Activated CD8-positive, alpha-beta memory T cell treated with anti-CD3 and anti-CD28 coated beads for 36 hours (primary cell): ENCODE measurements around the gene IQGAP3. TPM values are rescaled to one million over a fixed set of nuclear protein-coding genes. Genes with fewer than 3 reads are reported as not detected.

Experiments
- CTCF ChIA-PET: fragments of 350-600 bp; sonication (Branson Sonifier 250); formaldehyde crosslinking; loops from one replicate; lab custom pipeline; 2021; ENCODE audit warnings: antibody characterized with exemption; lab: Charles Lee
- POLR2A ChIA-PET: fragments of 350-600 bp; sonication (Branson Sonifier 250); formaldehyde crosslinking; loops from one replicate; lab custom pipeline; 2021; ENCODE audit warnings: antibody characterized with exemption; lab: Charles Lee
- total RNA-seq, 2 experiments: library from RNA; stranded (reverse); gene quantifications; one replicate each; pipeline ENCODE4 v1.2.3, GENCODE V29; 2021

IQGAP3 gene
- total RNA-seq, 2 experiments from 2014 or later: 8.6 to 9.3 TPM

DNA sequence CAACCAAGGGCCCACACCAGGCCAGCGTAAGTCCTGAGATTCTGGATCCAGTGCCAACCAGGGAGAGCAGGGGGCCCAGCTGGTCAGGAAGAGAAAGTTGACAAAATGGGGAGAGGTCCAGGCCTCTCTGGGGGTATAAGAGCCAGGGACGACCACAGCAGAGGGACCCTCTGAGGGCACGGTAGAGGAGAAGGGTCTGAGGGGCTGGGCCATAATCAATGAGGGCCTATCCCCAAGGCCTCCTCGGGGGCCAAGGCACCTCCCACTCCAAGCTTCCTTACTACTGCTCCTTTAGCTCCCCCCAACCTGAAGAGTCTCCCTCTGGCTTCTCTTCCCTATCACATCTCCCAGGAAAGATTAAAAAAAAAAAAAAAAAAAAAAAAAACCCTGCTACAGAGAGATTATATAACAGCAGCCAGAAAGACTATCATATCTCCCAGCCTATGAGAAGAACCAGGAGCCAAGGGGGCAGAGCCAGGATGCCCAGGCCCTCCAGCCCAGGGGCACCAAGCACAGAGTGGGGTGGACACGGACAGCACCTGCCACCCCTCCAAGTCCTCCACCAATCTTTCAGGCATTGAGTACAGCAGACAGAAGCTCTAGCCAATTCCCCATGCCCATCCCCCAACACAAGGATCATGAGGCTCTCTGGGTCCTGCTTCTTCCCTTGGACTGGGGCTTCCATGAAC is 74.5 kb downstream of the IQGAP3 start:
- ChIA-PET CTCF (interaction anchor here (0.7 to 17.9 kb wide), 3 partner anchors 13 to 258 kb away, joined by 3 to 302 read pairs (median 5); partner anchors contain the start of genes ISG20L2 and METTL25B), POLR2A (interaction anchor here (0.9 to 4.4 kb wide), 3 partner anchors 12 to 18 kb away, joined by 3 to 19 read pairs (median 4); no protein-coding TSS in a partner anchor)

DNA sequence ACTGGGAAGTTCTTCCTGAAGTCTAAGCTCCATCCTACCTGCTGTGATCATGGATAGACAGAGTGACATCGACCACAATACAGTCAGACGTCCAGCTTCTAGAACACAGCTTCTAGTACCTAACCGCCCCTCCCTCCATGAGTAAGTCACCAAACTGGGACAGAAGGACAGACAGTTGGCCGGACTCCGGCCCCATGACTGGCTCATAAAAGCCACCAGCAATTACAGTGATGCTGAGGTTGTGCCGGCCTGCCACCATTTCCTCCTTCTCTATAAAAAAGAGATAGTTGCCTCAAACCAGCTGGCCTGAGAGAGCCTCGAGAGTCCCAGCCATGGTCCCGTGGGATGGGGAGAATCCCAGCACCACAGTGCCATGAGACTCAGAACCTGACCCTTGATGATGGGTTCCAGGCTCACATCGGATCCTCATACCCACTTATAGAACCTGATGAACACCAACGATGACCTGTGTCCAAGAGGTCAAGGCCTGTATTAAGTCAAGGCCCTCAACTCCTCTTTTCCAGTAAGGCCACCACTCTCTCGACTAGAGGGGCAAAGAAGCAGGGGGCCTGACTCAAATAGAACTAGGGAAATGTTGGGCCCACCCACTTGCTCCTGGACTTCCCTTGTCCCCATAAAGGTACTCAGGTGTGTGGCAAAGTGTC is 75.2 kb downstream of the IQGAP3 start:
- CTCF ChIA-PET: interaction anchor here (0.6 to 17.9 kb wide), 5 partner anchors 12 to 259 kb away, joined by 3 to 302 read pairs (median 3); partner anchors contain the start of genes ISG20L2 and METTL25B
- POLR2A ChIA-PET: interaction anchor here (0.9 to 4.4 kb wide), 2 partner anchors 16 to 231 kb away, joined by 5 to 19 read pairs; partner anchors contain the start of genes ISG20L2 and METTL25B

DNA sequence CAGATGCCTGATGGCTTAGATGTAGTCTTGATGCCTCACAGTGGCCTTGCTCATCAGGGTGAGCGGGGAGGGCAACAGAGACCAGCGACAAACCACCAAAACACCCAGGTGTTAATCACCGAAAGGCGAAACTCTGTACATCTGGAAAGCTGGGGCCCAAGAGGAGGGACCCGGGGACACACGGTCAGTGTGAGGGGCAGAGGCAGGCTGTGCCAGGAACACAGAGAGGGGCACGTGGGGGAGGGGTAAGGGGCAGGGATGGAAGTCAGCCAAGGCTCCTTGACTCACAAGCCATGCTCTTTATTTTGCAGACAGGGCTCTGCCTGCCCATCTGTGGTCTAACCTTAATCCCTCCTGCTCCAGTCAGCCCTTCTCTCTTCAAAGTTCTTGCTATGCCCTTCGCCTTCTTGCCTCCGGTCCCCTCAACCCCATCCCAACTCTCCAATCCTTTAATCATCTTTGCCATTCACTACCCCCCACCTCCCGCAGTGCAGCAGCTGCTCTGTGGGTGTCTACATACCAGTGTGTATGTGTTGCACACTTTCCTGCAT is 76.1 kb downstream of the IQGAP3 start:
- ChIA-PET CTCF (interaction anchor here (0.6 to 17.9 kb wide), 6 partner anchors 8 to 390 kb away, joined by 3 to 302 read pairs (median 4); no protein-coding TSS in a partner anchor), POLR2A (interaction anchor here (0.9 kb wide), 1 partner anchor 232 kb away, joined by 5 read pairs; the partner anchor contains the start of genes ISG20L2 and METTL25B)

DNA sequence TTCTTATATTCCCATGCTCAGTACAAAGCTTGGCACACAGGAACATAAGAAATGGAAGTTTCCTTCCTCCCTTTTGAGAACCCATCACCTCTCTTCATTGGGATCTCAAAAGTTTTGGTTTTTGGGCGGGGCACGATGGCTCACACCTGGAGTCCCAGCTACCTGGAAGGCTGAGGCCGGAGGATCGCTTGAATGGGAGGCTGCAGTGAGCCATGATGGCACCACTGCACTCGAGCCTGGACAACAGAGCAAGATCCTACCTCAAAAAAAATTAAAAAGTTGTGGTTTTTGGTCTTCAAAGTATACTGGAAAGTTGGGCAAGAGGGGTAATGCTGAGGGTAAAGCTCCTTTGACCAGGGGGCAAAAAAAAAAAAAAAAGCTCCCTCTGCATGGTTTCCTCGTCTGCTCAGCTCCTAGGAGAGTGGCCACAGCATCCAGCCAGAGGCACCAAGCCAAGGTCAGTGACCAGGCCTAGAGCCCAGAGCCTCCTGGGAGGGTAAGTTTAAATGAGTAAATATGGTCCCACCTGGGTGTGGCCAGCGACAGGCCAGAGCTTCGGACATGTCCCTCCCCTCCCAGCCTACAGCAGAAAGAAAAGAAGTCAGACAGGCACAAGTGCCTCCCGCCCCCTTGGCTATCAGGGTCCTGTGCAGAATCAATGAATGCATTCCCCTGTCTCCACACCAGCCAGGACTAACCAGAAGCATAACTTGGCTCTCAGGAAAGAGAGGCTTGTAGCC is 76.8 kb downstream of the IQGAP3 start:
- ChIA-PET CTCF (interaction anchor here (0.6 to 17.9 kb wide), 5 partner anchors 9 to 390 kb away, joined by 3 to 302 read pairs (median 5); no protein-coding TSS in a partner anchor), POLR2A (no interaction called here)

DNA sequence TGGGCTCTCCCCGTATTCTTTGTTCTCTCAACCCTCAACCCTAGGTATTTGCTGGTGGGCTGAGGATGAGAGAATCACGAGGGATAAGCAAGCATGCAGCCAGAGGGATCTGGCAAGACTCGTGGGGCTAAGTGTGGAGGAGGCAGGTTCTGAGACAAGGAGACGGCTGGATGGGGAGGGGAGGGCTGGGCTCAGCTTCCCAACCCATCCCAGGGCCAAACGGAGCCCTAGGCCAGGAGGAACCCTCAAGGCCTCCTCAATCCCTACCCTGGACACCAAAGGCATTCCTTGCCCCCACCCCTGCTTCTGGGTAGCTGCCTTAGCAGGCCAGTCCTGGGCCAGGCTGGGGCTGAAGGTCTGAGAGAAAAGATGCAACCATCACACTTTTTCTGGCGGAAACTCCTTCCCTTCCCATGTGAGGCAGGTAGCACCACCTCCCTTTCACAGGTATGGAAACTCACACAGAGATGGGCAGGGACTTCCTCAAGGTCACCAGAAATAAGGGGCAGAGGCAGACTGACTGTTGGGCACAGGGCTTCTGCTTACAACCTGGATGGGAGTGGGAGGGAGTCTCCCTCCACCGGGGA is 78.0 kb downstream of the IQGAP3 start:
- CTCF ChIA-PET: interaction anchor here (17.9 kb wide), 1 partner anchor 9 kb away, joined by 302 read pairs; no protein-coding TSS in a partner anchor
- POLR2A ChIA-PET: no interaction called here

DNA sequence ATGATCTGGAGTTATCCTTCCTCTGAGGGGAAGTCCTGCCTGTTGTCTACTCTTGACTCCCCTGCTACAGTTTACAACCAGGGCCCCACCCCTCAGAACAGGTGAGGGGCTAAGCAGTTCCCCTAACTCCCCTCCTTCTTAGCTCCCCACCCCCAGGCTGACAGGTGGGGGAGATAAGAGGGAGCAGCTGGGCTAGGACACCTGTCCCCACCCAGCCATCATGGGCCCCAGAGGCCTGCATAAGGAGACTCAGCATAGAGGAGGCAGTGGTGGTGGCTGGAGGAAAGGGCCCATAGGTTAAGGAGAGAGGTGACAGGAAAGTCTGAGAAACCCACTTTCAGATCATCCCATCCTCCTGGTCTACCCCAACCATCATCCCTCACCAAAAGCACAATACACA is 78.6 kb downstream of the IQGAP3 start:
- CTCF ChIA-PET: interaction anchor here (17.1 to 17.9 kb wide), 2 partner anchors 7 to 8 kb away, joined by 302 read pairs; partner anchors contain the start of gene MEF2D

DNA sequence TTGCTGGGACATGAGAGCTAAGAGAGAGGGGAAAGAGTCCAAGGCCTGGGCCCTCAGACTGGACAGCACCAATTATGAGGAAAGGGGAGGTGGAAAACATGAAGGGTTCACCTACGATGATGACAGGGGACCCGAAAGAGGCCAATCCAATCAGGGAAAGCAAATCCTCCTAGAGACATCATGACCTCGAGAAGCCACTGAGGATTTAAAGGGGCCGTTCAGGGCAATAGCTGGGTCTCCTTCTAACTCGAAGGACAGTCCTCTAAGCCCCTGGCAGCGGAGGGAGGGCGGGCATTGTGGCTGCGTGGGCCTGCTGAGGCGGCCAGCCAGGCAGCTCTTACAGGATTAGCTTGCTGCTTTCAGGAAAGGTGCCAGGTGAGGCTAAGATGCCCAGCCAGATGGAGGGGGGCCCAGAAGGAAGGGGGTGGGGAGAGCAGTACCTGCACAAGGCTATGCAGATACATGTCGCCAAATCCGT is 79.2 kb downstream of the IQGAP3 start:
- POLR2A ChIA-PET: interaction anchor here (0.6 kb wide), 1 partner anchor 237 kb away, joined by 5 read pairs; no protein-coding TSS in a partner anchor
- CTCF ChIA-PET: interaction anchor here (17.1 to 17.9 kb wide), 2 partner anchors 7 to 8 kb away, joined by 302 read pairs; partner anchors contain the start of gene MEF2D

More for the DNA sequence above, 78.6 kb downstream of the IQGAP3 start:
- POLR2A ChIA-PET: no interaction called here

DNA sequence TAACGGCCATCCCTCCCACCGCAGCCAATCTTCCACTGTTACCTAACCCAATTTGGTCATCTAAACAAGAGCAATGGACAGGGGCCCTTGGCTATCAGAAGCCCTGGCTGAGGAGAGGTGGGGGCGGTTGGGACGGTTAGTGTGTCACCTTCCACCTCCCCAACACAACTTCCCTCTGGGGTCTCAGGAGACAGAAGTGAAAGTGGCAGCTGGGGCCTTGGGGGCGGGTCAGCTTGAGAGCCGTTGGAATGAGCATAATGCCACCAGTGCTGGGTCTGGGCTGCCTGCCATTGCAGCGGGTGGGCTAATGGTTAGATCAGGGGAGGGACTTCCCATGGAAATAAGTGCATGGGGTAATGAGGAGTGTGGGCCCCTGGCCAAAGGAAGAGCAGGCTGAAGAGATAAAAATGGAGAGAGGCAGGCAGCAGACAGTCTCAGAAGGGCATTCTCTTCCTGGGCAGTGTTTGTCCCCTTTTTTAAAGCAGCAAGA is 79.7 kb downstream of the IQGAP3 start:
- ChIA-PET CTCF (interaction anchor here (0.6 to 17.9 kb wide), 3 partner anchors 7 to 107 kb away, joined by 3 to 302 read pairs (median 302); partner anchors contain the start of gene MEF2D), POLR2A (interaction anchor here (0.6 kb wide), 1 partner anchor 238 kb away, joined by 5 read pairs; no protein-coding TSS in a partner anchor)

DNA sequence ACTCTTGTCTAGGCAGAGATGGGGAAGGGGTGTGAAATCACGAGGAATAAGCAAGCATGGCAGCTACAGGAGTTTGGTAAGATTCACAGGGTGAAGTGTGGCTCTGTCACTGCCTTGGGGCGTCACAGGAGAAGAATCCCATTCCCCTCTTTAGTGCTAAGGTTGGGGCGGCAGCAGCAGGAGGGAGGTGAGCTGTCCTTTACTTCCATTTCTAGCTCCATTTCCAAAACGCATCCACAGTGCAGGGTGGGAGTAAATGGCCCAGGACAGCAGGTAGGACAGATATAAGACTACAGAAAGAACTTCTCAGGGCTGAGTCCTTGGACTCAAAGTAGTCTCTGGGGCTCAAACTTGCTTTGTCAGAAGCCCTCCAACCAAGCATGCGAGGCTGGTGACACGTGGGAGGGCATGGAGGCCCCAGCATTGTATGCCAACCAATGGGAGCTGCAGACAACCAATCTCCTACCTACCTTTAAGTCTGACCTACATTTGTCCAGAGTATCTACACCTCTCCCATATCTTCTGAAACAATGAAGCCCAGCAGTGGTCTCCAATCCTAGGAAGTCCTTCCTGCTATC is 80.3 kb downstream of the IQGAP3 start:
- POLR2A ChIA-PET: interaction anchor here (0.5 to 4.3 kb wide), 2 partner anchors 9 to 112 kb away, joined by 3 to 54 read pairs; partner anchors contain the start of gene MEF2D
- CTCF ChIA-PET: interaction anchor here (0.6 to 17.9 kb wide), 3 partner anchors 7 to 106 kb away, joined by 3 to 302 read pairs (median 302); partner anchors contain the start of gene MEF2D

DNA sequence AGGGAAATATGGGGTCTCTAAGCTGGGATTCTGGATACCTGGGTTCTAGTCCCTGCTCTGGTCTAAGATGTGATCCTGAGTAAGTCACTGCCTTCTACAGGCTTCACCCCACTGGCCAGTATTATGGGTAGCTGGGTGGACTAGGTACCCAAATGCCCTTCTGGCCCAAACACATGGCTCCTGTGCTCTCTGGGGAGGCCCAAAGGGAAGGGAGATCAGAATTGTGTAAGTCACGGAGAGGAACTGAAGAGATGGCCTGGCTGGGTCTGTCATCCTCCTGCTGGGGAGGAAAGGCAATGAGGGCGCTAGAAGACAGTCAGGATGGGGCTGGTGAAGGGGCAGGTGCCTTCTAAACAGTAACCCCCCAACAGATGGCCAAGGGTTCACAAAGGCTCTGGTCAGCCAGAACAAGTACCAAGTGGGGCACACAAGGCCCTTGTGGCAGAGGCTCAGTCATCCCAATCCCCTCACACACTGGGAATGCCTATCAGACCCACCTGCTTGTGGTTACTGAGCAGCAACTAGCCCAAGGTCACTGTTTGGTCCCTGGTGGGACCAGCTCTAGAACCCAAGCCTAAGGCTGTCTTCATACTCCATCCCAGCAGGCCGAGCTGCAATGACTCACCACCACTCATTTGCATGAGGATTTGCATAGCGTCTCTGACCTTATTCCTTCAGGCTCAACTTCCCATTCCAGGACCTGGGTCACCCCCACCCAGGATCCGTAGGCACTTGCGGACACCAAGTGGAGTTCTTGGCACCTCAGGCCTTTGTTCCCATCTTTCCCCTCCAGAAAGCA is 81.0 kb downstream of the IQGAP3 start:
- ChIA-PET CTCF (interaction anchor here (2.9 to 17.9 kb wide), 3 partner anchors 6 to 10 kb away, joined by 19 to 302 read pairs (median 302); partner anchors contain the start of gene MEF2D), POLR2A (interaction anchor here (0.5 to 4.3 kb wide), 4 partner anchors 9 to 113 kb away, joined by 3 to 54 read pairs (median 10); partner anchors contain the start of gene MEF2D)

DNA sequence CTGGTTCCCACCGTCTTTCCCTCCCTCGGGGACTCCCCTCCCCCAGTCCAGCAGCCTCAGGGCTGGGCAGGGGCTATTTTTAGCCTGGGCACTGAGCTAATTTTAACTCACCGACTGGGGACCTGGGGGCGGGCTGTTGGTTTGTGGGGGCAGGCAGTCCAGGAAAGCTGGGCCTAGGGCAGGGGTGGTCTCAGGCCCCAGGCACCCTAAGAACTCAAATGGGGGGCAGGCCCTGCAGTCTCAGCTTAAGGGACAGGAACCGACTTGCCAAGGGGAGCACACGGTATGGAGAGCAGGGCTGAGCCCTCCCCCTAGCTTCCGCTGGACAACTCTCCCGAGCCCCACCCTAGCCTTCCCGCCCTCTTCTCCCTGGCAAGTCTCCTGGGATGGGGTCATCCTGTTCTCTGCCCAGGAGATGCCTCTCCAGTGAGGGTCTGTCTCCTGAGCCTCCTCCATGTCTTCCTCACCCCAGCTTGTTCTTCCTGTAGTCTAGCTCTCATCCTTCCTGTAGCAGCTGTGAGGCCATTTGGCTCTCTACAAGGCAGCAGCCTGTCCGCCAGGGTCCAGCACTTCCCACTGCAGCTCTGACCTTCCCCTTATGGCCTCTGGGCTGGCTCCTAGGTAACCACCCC is 81.8 kb downstream of the IQGAP3 start:
- CTCF ChIA-PET: interaction anchor here (1.1 to 17.1 kb wide), 3 partner anchors 10 to 45 kb away, joined by 4 to 302 read pairs (median 19); partner anchors contain the start of gene MEF2D
- POLR2A ChIA-PET: interaction anchor here (0.6 to 4.3 kb wide), 5 partner anchors 8 to 18 kb away, joined by 3 to 54 read pairs (median 4); partner anchors contain the start of gene MEF2D

DNA sequence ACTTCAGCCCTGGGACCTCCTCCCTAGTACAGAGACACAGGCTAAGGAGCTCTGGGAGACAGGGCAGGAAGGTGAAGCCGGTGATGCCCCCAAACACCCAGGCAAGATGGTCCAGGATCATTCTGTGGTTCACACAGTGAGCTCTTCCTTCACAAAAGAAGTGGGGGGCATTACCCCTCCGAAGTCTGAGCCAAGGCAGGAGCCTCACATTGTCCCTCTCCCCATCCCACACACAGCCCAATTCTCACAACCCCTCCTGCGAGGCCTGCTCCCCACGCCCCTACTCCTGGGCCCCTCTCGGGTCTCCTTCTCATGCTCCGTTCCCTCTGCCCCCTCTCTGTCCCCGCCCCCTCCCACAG is 82.5 kb downstream of the IQGAP3 start:
- CTCF ChIA-PET: interaction anchor here (1.1 to 17.1 kb wide), 3 partner anchors 9 to 44 kb away, joined by 4 to 302 read pairs (median 19); partner anchors contain the start of gene MEF2D
- POLR2A ChIA-PET: interaction anchor here (0.6 to 4.3 kb wide), 4 partner anchors 9 to 18 kb away, joined by 3 to 54 read pairs (median 10); partner anchors contain the start of gene MEF2D

DNA sequence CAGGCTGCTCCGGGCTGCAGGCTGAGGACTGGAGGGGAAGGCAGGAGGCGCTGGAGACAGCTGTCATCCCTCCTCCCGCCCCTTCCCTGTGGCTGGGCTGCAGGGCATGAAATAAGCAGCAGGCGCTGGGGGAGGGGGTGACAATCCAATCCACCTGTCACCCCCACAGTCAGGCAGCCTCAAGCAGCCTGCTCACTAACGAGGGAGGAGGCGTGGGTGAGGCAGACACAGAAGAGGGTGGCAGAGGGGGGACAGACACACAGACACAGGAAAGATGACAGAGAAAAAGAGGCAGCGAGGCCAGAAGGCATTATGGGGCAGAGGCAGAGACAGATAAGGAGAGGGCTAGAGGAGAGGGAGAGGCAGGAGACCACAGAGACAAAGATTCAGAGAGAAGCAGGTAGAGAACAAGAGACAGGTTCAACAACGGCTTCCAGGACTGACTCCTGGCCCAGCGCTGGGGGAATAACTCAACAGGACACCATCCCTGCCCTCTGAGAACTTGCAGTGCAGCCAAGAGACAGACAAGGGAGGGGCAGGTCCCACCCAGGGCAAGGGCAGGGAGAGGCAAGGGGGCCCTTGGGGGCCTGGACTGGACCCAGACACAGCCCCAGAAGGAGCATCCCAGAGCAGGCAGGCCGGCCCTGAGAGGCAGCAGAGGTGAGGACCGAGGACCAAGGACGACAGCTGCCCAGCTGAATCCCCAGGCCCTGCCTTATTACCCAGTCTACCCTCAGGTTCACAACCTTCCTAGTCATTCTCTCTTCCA is 83.0 kb downstream of the IQGAP3 start:
- CTCF ChIA-PET: interaction anchor here (1.3 to 17.1 kb wide), 4 partner anchors 8 to 103 kb away, joined by 3 to 302 read pairs (median 12); partner anchors contain the start of genes MEF2D and NAXE
- POLR2A ChIA-PET: interaction anchor here (0.6 to 4.3 kb wide), 9 partner anchors 9 to 103 kb away, joined by 3 to 54 read pairs (median 4); partner anchors contain the start of gene MEF2D

DNA sequence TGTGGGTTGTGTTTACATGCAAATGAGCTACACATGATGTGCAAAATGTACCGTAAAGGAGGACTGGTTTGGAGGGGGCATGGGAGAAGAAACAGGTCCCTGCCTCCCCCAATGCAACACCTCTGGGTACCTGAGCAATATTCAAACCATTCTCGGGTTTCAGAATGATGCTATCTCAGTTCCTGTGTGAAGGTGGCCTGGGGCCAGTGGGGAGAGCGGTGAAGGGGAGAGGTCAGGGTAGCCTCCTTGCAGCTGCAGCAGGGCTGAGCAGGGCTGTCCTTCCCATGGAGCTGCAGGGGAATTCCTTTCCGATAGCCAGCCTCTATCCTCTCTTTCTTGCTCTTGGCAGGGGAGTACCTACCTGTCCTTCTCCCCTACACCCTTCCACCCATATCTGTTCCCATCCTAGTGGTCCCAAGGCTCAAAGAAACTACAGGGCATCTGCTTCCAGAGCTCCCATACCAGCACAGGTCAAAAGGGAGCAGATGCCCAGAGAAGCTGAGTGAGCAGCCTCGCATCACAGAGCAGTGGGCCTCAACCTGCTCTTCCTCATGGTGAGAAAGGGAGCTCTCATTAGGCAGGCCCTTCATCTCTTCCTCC is 83.7 kb downstream of the IQGAP3 start:
- POLR2A ChIA-PET: interaction anchor here (0.6 to 4.3 kb wide), 6 partner anchors 8 to 104 kb away, joined by 3 to 54 read pairs (median 4); partner anchors contain the start of gene MEF2D
- CTCF ChIA-PET: interaction anchor here (1.3 to 17.1 kb wide), 4 partner anchors 8 to 103 kb away, joined by 3 to 302 read pairs (median 12); partner anchors contain the start of genes MEF2D and NAXE
